ENCODE data around the gene GJA4. TPM values are rescaled to one million over a fixed set of nuclear protein-coding genes. Genes with fewer than 3 reads are reported as not detected.

GJA4 gene
- total RNA-seq, 1 experiment from 2014 or later = not detected

DNA sequence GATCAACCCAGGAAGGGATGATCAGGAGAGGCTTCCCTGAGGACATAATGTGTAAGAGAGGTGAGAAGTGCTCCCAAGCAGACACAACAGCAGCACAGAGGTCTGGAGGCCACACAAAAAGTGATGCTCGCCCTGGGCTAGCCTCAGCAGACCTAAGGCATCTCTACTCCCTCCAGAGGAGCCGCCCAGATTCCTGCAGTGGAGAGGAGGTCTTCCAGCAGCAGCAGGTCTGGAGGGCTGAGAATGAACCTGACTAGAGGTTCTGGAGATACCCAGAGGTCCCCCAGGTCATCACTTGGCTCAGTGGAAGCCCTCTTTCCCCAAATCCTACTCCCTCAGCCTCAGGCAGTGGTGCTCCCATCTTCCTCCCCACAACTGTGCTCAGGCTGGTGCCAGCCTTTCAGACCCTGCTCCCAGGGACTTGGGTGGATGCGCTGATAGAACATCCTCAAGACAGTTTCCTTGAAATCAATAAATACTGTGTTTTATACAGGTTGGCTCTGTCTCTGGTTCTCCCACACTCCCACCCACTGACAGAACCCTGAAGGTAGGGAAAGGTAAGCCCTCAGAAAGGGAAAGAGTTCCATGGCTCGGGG is 6.8 kb upstream of the GJA4 start:
- no peak overlapping the region for H3K4me3 ChIP-seq (ENCODE audit: low read length)
- CTCF ChIA-PET = interaction anchor here (0.5 to 1.1 kb wide), 4 partner anchors 23 to 185 kb away, joined by 3 to 8 read pairs (median 4); partner anchors contain the start of gene GJB5
- H3K9me3 ChIP-seq (ENCODE audit: low read length) = no peaks in the 10 kb centered on the region
- peaks cover 48% of the 10 kb centered on the region for H3K79me2 ChIP-seq (ENCODE audit: low read length)
- peaks cover 29% of the 10 kb centered on the region for H3K36me3 ChIP-seq (ENCODE audit: low read depth, low read length)
- POLR2A ChIA-PET (ENCODE audit: unreplicated experiment) = no interaction called here
- no peak for DNase-seq
- H3K9me2 ChIP-seq (replicated peaks; ENCODE audit: low read length) = no peaks in the 10 kb centered on the region
- no peaks in the 10 kb centered on the region for H3F3A ChIP-seq (ENCODE audit: low read length, unreplicated experiment)
- BruUV-seq (replicated peaks) = no TSS peak
- intact Hi-C loops (cut with micrococcal nuclease) = loop anchor here (1.0 to 2.0 kb wide), 3 partner anchors 33 to 80 kb away; no protein-coding TSS in a partner anchor
- no peak overlapping the region for H3K9ac ChIP-seq (ENCODE audit: low read length)
- H3K27ac ChIP-seq (ENCODE audit: low read length) = peak overlapping the region; percentile 35
- ATAC-seq = no peak
- H2AFZ ChIP-seq (ENCODE audit: low read length) = no peak overlapping the region
- H3K4me1 ChIP-seq (ENCODE audit: insufficient read depth, low read length) = peaks cover 53% of the 10 kb centered on the region
- TF ChIP-seq CTCF (conservative IDR thresholded peaks at IDR 0.05; ENCODE audit: low read depth, low read length) (no peak), EZH2phosphoT487 (IDR thresholded peaks at IDR 0.05; ENCODE audit: borderline replicate concordance, low read length) (no peak), EZH2 (IDR thresholded peaks at IDR 0.05; ENCODE audit: low read length, unreplicated experiment) (no peak)
- H4K20me1 ChIP-seq (ENCODE audit: low read length) = 0 out of 2 replicates have a peak, but pooled peaks cover 7% of the 10 kb centered on the region
- peak overlapping the region; percentile 9; the same call in 1 of the 2 replicates for H3K4me2 ChIP-seq (ENCODE audit: low read length)
- H3K27me3 ChIP-seq (ENCODE audit: low read length) = no peaks in the 10 kb centered on the region

DNA sequence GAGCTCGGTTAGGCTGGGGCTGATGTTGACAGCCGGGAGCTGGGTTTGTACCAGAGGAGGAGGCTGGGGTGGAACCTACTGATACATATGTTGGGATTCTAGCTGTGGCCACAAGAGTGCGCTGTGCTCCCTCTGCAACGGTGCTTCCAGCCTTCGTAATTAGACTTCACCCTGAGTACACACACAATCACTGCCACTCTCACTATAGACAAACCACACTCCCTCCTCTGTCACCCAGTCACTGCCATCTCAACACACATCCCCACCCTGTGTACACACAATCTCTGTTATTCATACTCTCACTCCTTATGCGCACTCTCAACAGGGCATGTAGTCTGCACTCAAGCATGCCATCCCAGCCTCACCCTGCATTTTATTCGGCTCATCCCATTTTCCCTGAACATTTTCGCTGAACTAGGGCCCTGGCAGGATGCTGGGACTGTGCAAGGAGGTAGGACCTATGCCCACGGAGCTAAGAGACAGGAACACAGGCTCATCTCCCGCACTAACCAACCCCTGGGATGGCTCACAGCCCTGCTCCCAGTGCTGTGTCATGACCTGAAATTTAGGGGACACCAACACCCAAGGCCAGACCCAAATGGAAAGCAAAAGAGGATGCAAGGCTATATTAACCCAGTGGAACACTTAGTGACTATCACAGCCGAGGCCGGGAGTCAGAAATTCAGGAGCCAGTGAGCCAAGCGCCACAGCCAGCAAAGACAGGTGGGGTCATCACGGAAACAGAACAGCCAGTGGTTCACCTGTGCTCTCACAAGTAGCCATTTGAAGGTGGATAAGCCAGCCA is 6.1 kb upstream of the GJA4 start:
- peak overlapping the region; percentile 24; the same call in 1 of the 2 replicates for H3K9ac ChIP-seq (ENCODE audit: low read length)
- ChIA-PET CTCF (interaction anchor here (0.5 to 1.1 kb wide), 5 partner anchors 24 to 185 kb away, joined by 3 to 8 read pairs (median 3); partner anchors contain the start of gene GJB5), POLR2A (ENCODE audit: unreplicated experiment) (no interaction called here)
- H3K27me3 ChIP-seq (ENCODE audit: low read length) = no peaks in the 10 kb centered on the region
- TF ChIP-seq EZH2 (IDR thresholded peaks at IDR 0.05; ENCODE audit: low read length, unreplicated experiment) (no peak), CTCF (conservative IDR thresholded peaks at IDR 0.05; ENCODE audit: low read depth, low read length) (peak; percentile 85), EZH2phosphoT487 (IDR thresholded peaks at IDR 0.05; ENCODE audit: borderline replicate concordance, low read length) (no peak)
- DNase-seq (peak; percentile 87), ATAC-seq (peak; percentile 76)
- H3K36me3 ChIP-seq (ENCODE audit: low read depth, low read length) = peaks cover 29% of the 10 kb centered on the region
- H3K27ac ChIP-seq (ENCODE audit: low read length) = peak overlapping the region; percentile 80
- H2AFZ ChIP-seq (ENCODE audit: low read length) = no peak overlapping the region
- intact Hi-C loops (cut with micrococcal nuclease) = loop anchor here (1.0 to 2.0 kb wide), 3 partner anchors 34 to 80 kb away; no protein-coding TSS in a partner anchor
- BruUV-seq (replicated peaks) = no TSS peak
- no peaks in the 10 kb centered on the region for H3K9me2 ChIP-seq (replicated peaks; ENCODE audit: low read length)
- H3K9me3 ChIP-seq (ENCODE audit: low read length) = no peaks in the 10 kb centered on the region
- H3K79me2 ChIP-seq (ENCODE audit: low read length) = peaks cover 41% of the 10 kb centered on the region
- H3K4me3 ChIP-seq (ENCODE audit: low read length) = no peak overlapping the region
- no peaks in the 10 kb centered on the region for H3F3A ChIP-seq (ENCODE audit: low read length, unreplicated experiment)
- H3K4me2 ChIP-seq (ENCODE audit: low read length) = peak overlapping the region; percentile 29
- peaks cover 53% of the 10 kb centered on the region for H3K4me1 ChIP-seq (ENCODE audit: insufficient read depth, low read length)
- 0 out of 2 replicates have a peak, but pooled peaks cover 7% of the 10 kb centered on the region for H4K20me1 ChIP-seq (ENCODE audit: low read length)
